ENCODE results near the gene IGFBP5.

IGFBP5 gene

DNA sequence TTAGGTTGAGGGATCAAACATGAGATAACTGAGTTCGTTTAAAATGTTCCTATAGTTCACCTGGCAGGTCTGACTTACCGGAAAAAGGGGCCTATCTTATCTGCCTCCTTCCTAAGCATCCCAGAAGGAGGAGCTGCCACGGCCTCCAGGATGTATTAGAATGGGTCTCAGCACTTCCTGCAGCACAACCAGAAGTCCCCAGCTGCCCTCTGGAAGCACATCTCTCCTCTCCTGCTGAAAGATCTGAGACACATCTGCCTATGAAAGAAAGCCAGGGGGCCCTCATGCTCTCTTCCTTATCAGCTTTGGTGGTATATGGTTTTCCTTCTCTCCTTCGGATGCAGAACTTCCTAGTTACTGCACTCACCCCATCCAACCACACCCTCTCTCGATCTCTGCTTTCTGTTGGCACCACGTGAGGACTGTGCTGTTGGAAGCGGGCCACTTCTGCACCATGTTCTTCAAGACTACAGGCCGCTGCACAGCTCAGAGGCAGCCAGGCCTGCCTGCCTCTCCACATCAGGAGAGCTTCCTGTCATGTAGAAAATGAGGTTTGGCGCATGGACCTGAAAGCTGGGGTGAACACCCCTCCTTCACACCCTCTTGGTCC, 6.5 kb downstream of the IGFBP5 start:
- DNase-seq (ENCODE audit: low read depth, low spot score): no peak

DNA sequence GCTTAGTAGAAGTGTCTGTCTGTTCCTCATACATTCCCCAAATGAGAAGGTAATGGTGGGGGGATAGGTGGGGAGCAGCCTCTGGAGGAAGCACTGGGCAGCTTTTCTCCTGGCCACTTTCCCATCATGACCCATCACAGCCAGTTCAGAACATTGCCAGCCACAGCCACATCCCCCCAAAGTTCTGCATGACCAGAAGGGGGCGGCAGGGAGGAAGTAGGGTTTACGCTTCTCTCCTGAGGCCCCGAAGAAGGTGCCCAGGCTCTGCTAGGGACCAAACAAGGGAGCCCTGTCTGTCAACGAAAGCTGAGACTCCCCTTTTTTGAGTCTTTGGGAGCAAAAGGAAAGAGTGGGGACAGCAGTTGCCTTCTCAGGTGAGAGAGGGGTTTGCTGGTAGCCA, 7.7 kb downstream of the IGFBP5 start:
- no peak for DNase-seq (ENCODE audit: low read depth, low spot score)

DNA sequence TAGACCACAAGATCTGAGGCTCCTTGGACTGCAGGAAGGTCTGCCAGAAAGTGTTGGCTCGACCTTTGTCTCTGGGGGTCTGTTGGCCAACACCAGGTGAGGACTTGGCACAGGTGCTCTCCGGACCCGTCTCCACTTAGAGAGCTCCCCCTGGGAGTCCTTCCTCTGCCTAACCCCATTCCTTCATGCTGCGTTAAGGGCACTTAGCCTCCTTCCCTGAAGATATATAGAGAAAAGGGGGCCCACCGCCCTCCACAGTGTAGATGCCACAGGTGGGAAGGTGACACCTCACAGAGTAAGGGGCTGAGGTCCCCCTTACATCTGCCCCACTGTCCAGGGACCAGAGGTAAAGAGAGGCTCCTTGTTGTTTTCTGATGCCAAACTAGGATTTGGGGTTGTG, 8.2 kb downstream of the IGFBP5 start:
- no peak for DNase-seq (ENCODE audit: low read depth, low spot score)

DNA sequence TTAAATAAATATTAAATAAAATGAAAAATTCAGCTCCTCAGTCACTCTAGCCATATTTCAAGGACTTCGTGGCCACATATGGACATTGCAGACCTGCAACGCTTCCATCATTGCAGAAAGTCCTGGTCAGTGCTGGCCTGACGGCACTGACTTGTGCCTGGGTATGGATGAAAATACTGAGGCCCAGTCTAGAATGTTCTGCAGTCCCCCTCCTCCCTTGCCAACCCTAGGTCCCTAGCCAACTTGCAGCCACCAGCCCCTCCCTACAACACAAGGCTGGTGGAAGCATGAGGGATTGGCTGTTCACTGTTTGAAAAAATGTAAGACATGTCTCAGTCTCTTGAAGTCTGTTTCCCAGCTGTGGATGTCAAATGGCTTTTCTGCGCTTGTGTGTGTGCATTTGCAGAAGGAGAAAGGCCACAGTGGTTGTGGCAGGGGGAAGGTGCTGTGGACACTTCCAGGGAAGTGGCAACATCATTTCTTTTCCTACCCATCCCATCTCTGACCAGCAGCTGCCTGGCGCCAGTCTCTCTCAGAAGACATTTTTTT, 9.9 kb downstream of the IGFBP5 start:
- no peak for DNase-seq (ENCODE audit: low read depth, low spot score)

DNA sequence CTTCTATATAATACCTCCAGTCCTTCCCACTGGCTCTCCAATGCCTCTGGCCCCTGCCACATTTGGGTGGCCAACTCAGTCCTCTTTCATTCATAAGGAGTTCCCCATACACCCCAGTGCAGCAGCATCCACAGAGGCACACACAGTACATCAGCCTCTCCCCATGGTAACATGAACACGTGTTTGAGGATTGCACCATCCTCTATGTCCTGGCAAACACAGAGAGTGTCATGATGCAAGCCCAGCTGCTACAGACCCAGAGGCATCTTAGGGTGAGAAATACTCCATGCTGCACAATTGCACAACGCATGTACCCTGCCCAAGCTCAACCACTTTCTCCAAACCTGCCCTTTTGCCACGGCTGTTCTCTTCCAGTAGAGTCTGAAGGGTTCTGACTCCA, 11.5 kb downstream of the IGFBP5 start:
- no peak for DNase-seq (ENCODE audit: low read depth, low spot score)

DNA sequence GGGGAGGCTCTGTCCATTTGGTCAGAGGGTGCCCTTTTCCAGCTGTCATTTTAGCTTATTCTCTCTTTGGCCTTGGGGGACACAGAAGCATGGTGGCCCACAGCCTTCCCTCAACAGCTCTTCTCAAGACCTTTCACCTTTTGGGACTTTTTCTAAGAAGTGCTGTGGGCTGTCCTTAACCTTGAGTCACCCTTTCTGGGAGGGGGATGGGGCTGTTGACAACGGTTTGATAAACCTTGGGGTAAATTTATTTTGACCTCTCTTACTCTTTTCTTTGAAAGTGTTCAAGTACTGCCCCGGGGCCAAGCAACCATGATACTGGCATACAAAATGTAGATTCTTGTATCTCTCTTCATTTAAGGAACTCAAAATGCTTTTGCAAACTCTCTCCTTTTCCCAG, 13.7 kb downstream of the IGFBP5 start:
- no peak for DNase-seq (ENCODE audit: low read depth, low spot score)

DNA sequence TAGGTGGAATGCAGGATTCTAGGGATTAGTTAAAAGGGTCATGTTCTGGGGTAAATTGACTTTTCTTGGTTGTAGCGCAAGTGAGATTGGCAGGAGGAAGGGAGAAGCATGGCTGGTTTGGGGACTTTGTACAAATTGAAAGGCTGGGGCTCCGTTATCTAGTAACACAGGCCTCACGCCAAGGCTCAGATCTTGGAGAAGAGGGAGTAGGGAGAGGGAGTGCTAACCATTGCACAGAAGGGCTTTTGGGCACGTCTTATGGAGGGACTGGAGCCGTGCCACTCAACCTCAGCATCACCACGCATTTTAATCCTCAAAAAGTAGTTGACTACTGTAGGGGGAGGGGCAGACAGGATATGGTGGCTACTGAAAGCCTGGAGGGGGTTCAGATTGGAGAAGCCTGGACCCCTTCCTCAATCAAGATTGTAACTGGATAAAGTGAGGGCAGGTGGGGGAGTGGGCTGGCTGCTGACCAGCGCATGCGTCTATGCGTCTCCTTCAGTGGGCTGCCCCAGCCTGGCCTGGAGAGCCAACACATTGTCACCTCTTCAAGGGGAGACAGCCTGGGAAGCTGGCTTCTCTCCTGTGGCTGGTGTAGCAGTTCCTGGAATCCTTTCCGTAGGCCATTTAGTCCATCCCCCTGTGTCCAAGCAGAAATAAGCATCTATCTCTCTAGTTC, 14.3 kb downstream of the IGFBP5 start:
- DNase-seq (ENCODE audit: low read depth, low spot score): no peak

DNA sequence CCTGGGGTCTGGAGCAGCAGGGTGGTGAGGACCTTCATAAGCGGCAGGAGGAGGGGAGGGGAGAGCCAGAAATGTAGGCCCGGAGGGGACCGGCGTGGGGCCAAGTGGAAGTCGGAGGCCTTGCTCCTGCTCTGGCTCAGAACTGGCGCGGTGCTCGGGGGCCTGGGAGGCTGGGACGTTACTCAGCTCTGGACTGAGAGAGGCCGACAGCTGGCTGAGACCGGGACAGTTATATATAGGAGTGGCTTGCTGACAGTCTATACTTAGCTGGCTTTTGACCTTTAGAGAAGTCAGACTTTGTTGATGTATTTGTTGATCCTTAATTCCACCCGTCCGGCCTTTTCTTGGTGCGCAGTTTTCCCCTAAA, 15.7 kb downstream of the IGFBP5 start:
- no peak for DNase-seq (ENCODE audit: low read depth, low spot score)

DNA sequence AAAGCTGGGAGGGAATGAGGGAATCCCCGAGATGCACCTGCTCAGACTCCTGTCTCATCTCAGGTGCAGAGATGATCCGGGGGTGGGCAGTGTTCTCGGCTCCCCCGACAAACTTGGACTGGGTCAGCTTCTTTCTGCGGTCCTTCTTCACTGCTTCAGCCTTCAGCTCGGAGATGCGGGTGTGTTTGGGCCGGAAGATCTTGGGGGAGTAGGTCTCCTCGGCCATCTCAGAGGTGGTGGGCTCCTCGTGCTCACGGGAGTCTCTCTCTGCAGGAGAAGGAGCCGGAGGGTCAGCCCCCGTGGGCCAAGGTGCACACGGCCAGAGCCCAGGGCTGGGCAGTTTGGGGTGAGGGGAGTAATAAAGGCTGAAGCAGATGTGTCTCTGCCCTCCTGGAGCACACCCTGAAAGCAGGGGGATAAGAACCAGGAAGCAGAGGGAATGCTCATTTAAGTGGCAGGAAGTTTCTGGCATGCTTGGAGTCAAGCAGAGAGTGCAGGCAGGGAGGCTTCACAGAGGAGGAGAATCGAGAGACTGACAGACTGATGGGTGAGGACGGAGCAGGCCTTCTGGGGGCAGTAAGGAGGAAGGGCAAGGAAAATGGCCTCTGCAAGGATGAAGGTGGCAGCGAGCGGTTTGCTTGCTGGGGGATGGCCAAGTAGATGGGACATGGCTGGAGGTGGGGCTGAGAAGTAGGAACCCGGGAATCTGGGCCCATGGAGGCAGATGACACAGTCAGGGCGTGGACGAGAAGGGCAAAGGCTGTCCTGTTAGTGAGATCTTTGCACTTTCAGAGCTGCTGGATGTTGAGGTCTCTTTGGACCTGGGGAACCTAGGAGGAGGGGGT, 16.3 kb downstream of the IGFBP5 start:
- DNase-seq (ENCODE audit: low read depth, low spot score): no peak

DNA sequence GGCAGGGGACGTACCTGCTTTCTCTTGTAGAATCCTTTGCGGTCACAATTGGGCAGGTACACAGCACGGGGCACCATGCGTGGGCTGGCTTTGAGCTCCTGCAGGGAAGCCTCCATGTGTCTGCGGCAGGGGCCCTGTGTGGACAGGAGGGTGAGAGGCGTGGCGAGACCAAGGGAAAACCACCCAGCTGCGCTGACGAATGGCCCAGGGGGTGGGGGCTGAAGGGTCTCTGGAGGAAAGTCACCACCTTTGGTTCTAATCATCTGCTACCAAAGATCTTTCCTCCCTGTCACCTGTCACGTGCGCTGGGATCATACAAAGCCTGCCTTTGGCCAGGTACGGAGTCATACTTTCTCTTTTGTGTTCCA, 17.3 kb downstream of the IGFBP5 start:
- no peak for DNase-seq (ENCODE audit: low read depth, low spot score)

DNA sequence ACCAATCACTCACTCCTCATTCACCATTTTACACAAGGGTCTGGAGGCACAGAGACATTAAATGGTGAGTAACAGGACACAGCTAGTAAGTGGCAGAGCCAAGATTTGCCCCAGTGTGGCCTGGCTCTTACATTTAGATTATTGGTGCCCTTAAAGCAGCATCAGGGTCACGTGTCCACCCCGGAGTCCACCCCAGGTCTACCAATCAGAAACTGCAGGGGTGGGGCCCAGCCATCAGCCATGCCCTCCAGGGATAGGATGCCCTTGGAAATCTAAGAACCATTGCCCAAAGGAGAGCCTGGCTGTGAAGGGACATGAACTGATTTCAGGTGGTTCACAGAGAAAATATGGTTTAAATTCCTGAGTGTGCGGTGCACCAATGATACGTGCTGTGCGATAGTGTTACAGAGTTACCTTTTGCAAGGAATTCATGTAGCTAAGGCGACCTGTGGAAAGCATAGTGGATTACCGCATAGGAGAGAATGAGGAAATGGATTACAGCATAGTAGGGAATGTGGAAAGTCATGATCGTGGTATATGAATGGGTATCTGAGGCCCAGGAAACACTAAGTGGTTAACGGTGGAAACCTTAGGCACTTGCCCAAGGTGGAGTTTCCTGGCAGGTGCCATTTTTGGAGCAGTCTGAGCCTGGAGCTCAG, 17.8 kb downstream of the IGFBP5 start:
- DNase-seq (ENCODE audit: low read depth, low spot score): no peak

DNA sequence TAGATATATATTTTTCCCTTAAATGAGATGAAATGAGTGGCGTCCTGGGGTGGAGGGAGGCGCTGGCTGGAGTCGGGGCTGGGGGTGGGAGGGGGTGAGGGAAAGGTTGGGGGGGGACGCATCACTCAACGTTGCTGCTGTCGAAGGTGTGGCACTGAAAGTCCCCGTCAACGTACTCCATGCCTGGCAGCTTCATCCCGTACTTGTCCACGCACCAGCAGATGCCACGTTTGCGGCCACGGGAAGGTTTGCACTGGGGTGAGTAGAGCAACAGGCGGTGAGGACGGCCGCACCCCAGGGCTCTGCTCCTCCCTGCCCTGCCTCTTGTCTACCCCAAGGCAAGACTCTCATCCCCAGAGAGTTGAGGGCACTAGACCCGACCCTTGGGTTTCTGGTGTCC, 18.7 kb downstream of the IGFBP5 start:
- no peak for DNase-seq (ENCODE audit: low read depth, low spot score)

DNA sequence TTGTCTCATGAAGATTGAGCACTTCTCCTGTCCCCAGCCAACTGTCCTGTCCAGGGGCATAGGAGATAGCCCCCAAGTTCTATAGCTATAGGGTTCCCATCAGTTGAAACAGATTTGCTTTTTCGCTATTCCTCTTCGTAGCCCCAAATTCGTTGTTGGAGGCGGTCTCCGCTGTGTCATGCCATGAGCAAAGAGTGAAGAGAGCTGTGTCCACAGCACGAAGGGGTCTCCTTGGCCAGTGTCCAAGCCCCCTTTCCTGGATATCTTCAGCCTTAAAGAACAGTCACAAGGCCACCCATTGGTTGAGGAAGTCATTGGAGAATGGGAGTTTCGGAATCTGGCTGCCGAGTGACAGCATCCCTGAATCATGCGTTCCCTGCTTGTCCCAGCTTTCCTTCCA, 21.0 kb downstream of the IGFBP5 start:
- DNase-seq (ENCODE audit: low read depth, low spot score): no peak

DNA sequence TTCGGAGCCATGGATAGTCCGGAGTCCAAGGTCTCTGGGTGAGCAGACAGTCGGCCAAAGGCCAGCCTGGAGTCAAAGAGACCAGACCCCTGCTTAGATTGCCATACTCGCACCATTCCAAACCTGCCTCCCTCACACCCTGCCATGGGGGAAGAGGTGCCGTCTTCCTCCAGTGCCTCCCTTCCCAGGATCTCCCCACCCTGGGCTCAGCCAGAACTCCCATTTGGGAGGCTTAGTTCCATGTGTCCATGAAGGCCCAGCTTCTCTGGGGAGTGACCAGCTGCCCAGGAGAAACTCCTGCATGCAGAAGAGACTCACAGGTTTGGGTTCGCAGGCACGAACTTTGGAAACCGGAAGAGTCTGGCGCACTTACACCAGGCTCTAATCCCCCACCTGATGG, 21.7 kb downstream of the IGFBP5 start:
- no peak for DNase-seq (ENCODE audit: low read depth, low spot score)

DNA sequence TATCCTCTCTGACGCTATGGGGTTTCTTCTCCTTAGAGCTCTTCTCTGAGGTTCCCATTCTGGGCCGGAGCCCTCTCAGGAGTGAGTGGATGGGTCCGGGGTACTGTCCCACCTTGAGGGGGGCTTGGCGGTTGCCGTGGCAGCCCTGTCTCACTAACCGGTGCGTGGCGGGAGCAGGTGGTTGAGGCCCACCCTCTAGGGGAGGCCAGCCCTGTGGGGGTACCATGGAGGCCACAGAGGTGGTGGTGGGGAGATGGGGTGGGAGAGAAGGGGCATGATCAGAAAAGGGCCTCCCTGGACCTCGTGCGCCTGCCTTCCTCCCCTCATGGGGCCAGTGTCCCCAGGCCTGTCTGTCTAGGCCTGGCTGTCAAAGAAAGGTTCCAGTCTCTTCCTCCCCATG, 22.3 kb downstream of the IGFBP5 start:
- no peak for DNase-seq (ENCODE audit: low read depth, low spot score)

DNA sequence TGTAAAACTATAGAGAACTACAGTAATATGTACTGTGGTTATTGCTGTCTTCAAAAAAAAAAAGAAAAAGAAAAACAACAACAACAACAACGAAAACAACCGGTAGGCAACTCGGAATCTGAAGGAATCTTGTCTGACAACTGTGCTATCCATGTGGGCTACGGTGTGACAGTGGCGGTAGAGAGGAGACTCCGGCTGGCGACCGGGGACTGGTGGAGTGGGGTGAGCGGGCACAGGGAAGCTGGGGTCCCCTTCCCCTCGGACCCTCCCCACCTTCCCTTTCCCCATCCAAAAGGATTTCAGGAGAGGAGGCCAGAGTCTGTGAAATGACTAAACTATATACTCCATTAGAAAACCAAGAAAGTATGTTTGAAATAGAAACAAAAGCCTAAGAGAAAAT, 22.9 kb downstream of the IGFBP5 start:
- no peak for DNase-seq (ENCODE audit: low read depth, low spot score)

DNA sequence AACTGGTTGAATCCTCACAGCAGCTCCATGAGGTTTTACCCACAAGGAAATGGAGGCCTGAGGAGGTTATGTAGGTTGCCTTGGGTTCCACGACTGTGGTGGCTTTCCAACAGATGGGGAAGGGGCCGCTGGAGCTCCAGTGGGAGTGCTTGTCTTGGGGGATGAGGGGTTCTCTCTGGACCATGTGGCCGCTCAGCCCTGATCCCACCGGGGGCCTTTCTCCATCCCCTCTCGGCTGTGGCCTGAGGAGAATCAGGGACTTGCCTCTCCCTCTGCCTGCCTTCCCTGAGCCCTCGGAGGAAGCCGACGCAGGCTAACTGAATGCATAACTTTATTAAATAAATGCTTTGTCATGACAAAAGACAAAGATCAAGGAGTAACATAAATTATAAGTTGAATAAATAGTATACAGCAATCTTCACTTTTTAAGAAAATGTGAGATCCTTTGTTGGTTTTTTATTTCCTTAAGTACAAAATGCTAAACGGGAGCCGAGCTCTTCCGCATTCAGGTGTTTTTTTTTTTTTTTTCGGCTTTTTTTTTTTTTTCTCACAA, 23.5 kb downstream of the IGFBP5 start:
- no peak for DNase-seq (ENCODE audit: low read depth, low spot score)

DNA sequence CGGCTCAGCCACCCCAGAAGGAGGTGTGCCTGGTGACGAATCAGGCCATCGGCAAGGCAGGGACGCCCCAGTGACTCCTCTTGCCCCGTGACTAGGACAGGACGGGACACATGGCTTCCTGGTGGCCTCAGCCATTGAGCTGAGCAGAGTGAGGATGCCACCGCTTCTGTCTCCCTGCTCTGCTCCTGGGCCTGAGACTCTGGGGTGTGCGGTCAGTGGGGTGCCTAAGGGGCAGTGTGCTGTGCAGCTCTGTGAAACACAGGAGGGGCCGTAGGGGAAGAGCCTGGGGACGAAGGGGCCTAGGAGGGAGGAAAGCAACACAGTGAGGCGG, 24.3 kb downstream of the IGFBP5 start:
- DNase-seq (ENCODE audit: low read depth, low spot score): no peak

DNA sequence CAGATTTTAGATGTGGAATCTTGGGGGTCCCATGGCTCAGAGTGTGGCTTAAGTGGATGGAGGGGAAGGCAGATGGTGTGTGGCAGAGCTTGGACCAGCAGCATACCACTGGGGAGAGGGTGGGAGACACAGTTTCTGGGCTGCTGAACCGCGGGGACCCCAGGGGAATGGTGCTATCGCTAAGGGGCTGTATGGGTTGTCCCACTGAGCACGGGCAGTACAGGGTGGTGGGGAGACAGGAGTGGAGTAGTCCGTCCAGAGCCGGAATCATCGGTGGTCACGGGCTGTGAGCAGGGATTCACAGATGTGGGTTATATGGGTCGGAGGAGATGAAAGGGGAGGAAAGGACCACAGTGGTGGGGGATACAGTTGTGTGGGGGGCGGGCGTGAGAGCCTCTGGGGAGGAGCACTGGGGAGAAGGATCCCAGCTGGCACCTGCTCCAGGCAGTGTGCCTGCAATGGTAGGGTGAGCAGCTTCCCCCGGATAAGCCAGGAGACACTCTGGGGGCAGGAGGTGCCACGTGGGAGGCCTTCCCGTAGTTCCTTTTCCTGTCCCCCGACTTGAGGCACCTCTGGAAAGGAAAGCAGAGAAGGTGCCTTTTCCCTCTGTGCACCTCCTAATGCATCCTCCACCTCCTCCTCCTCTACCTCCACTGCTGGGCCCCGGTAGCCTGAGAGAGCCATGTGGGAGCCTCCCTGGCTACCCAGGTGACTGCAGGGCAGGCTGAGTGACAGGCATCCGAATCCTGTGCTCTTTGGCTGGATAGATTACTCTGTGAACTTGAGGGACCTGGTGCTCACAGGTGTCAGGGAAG, 24.9 kb downstream of the IGFBP5 start:
- no peak for DNase-seq (ENCODE audit: low read depth, low spot score)

DNA sequence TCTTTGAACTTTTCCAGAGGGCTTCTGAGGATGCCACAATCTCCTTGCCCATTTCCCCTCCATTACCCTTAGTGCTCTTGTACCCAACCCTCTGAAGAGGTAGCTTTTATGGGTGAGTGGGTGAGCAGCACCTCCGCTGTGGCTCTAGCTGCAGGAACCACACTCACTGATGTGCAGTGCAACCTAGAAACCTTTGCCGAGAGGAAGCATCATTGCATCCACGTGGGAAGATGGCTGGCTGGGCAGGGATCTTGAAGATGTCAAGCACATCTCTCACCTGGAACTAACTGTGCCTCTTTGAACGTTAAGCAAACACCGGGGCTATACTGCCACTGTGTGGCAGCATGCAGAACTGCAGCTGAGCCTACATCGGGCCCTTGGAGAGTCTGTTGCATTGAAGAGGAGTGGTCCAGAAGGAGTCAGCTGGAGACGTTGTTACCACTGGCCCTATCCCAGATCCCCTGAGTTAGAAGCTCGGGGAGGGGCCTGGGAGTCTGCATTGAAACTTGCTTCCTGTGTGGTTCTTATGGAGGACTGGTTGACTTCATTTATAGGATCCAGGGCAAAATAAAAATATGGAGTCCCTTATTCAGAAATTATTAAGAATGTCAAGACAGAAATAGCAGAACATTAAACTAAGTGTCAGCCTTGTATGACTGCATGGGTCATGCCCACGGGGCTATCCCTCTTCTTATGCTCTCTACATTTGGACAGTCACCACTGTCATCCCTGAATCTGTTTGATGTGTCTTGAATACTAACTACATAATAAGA, 28.7 kb downstream of the IGFBP5 start:
- peak; percentile 51 for DNase-seq (ENCODE audit: low read depth, low spot score)
